GM12874 (cell line): ENCODE results near the gene ALG12.

ENCODE experiments used
- CTCF ChIP-seq: IDR thresholded peaks from 2 replicates; pipeline ENCODE4 v1.5.1; 2011; ENCODE audit warnings: low read depth, mild to moderate bottlenecking, control low read depth, low read length, moderate library complexity; ENCODE audit not compliant: insufficient read depth

Gene ALG12

DNA sequence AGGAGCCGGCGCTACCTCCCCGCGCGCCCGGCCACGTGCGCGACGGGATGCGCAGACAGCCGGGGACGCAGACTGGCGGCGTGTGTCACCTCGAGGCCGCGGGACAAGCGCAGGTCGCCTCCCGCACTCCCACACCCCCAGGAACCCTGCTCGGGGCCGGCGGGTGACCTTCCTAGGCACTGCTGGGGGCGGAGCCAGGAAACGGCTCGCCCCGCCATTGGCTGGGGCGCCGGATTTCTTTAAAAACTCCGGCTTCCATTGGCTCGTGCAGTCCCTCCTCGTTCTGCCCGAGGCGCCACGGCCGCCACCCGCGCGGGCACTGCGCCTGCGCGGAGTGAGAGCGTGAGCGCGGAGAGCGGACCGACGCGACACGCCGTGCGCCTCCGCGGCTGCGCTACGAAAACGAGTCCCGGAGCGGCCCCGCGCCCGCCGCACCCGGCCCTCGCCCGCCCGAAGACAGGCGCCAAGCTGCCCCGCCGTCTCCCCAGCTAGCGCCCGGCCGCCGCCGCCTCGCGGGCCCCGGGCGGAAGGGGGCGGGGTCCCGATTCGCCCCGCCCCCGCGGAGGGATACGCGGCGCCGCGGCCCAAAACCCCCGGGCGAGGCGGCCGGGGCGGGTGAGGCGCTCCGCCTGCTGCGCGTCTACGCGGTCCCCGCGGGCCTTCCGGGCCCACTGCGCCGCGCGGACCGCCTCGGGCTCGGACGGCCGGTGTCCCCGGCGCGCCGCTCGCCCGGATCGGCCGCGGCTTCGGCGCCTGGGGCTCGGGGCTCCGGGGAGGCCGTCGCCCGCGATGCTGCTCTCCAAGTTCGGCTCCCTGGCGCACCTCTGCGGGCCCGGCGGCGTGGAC lies 42.1 kb upstream of the ALG12 start, which contains the start of gene PIM3:
Gene PIM3, plus strand, starts transcription at position 614 of the 846 bp plus-strand sequence. Its CDS starts 176 bp downstream, at position 790.
- no peak for TF ChIP-seq CTCF

GRCh38 chr22:49959782-49960158 lies 41.5 kb upstream of the ALG12 start:
- no peak for TF ChIP-seq CTCF

- TF ChIP-seq CTCF: no peak
These were observed 40.9 kb upstream of the ALG12 start for GRCh38 chr22:49958931-49959781.

- no peak for TF ChIP-seq CTCF
These were observed 40.2 kb upstream of the ALG12 start for GRCh38 chr22:49958366-49958921.

- TF ChIP-seq CTCF: no peak
These were observed 39.7 kb upstream of the ALG12 start for GRCh38 chr22:49957826-49958365.

GRCh38 chr22:49956914-49957825 lies 38.9 kb upstream of the ALG12 start:
- no peak for TF ChIP-seq CTCF
